PFSK-1 (cell line): ENCODE results near the gene ABL2.

ENCODE experiments used
- POLR2AphosphoS5 ChIP-seq: IDR thresholded peaks from 2 replicates; pipeline ENCODE4 v1.6.1; 2012; ENCODE audit warnings: low read depth, mild to moderate bottlenecking, control low read depth, low read length, moderate library complexity
- SIN3A ChIP-seq: IDR thresholded peaks from 2 replicates; pipeline ENCODE4 v1.6.1; 2012; ENCODE audit warnings: mild to moderate bottlenecking, low read length, moderate library complexity, borderline replicate concordance; ENCODE audit not compliant: insufficient read depth
- TAF1 ChIP-seq: IDR thresholded peaks from 2 replicates; pipeline ENCODE4 v1.6.1; 2012; ENCODE audit warnings: low read length, control low read depth, borderline replicate concordance; ENCODE audit not compliant: insufficient read depth

GRCh38 chr1:179278920-179279319, 49.4 kb upstream of the ABL2 start:
- TF ChIP-seq SIN3A: no peak
- TF ChIP-seq TAF1: no peak
- TF ChIP-seq POLR2AphosphoS5: no peak
